GM18868 (cell line): ENCODE results near the gene UBAC1.
"Not testable (repeated sequence)": the region's sequence is repeated elsewhere in the genome, so short reads cannot be mapped to it uniquely, and the experiment has no call there.

Source experiments
- ATAC-seq: cut with Tn5 transposase; IDR thresholded peaks from one replicate; pipeline ENCODE4 v1.9.1; 2021; ENCODE audit warnings: mild to moderate bottlenecking, moderate library complexity; ENCODE audit not compliant: unreplicated experiment

The UBAC1 gene

GRCh38 chr9:135905380-135906258, 55.6 kb downstream of the UBAC1 start:
- no peak for ATAC-seq

GRCh38 chr9:135903786-135904520, 57.2 kb downstream of the UBAC1 start:
- ATAC-seq: no peak

DNA sequence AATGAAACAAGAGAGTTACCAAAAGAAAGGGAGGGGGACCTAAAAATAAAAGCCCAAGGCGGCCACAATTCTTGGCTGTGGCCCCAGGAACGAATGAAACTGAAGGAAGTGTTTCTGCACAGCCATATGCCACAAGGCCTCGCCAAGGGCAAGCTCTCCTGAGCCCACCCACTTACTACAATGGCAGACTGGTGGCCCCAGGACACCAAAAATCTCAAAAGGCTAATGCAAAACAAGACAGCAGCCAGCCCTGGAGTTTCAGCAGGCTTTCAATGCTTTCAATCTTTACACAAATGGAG, 57.9 kb downstream of the UBAC1 start:
- no peak for ATAC-seq

- no peak for ATAC-seq
These were observed 58.4 kb downstream of the UBAC1 start for GRCh38 chr9:135902655-135903357.

GRCh38 chr9:135901826-135902225, 59.3 kb downstream of the UBAC1 start:
- ATAC-seq: no peak

DNA sequence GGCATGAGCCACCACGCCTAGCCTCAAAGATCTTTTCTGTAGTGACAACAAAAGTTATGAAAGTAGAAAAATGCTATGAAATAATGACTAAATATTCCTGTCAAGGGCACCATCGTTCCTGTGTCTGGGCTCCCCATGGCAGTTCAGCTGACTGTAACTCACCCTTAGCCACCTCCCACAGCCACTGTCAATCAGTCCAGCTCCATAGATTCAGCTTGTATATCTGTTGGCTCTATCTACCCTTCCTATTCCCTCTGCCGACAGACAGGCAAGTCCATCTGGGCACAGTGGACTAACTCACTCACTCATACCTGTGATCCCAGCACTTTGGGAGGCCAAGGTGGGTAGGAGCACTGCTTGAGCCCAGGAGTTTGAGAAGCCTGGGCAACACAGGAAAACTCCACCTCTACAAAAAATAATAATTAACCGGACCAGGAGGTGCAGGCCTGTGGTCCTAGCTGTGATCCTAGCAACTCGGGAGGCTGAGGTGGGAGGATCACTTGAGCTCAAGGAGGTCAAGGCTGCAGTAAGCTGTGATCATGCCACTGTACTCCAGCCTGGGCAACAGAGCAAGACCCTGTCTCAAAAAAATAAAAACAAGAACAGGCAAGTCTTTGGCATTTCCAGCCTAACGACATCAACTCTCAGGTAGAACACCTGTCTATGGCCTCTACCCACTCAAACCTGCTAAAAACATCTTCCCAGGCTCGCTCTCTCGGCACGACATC, 60.0 kb downstream of the UBAC1 start:
- ATAC-seq: no peak

DNA sequence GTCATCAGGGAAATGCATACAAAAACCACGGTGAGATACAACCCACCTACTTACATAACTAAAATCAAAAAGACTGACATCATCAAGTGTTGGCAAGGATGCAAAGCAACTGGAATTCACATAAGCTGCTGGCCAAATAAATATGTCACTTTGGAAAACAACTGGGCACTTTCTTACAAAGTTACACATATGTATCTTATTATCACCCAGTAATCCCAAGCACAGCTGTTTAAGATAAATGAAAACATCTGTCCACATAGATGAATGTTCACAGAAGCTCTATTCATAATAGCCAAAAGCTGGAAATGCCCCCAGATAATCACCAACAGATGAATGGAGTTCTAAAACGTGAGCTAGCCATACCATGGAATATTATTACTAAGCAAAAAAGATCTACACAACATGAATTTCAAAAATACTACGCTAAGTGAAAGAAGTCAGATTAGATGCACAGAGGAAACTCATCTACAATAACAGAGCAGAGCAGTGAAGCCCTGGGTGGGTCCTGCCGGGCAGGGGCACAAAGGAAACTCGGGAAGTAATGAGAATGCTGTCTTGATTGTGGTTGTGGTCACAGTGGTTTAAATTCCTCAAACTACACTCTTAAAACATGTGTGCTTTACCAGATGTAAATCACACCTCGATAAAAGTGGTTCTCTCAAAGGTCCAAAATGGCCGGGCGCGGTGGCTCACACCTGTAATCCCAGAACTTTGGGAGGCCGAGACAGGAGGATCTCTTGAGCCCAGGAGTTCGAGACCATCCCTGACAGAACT, 62.4 kb downstream of the UBAC1 start:
- ATAC-seq: no peak

- ATAC-seq: no peak
These were observed 64.5 kb downstream of the UBAC1 start for GRCh38 chr9:135896626-135897025.

DNA sequence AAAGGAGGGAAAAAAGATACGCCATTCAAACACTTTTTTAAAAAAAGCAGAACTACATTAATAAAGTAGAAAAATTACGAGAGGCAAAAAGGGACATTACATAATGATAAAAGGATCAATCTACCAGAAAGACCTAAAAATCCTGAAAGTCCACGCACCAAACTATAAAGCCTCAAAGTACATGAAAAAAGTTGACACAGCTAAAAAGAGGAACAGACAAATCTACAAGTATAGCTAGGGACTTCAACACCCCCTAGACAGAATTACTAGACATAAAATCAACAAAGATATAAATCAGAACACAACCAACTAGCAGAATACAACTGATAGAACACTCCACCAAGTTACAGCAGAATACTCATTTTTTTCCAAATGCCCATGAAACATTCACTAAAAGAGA, 65.0 kb downstream of the UBAC1 start:
- ATAC-seq: no peak

GRCh38 chr9:135895202-135895848, 65.8 kb downstream of the UBAC1 start:
- no peak for ATAC-seq

GRCh38 chr9:135893104-135893503, 68.1 kb downstream of the UBAC1 start:
- no peak for ATAC-seq

DNA sequence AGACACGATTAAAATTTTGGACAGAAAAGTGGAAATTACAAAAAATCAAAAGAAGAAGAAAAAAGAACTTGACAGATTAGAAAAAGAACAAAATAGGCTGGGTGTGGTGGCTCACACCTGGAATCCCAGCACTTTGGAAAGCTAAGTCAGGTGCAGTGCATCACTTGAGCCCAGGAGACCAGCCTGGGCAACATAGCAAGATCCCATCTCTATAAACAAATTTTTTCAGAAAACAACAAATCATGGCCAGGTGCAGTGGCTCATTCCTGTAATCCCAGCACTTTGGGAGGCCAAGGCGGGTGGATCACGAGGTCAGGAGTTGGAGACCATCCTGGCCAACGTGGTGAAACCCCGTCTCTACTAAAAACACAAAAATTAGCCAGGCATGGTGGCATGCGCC, 68.8 kb downstream of the UBAC1 start:
- ATAC-seq: not testable (repeated sequence)

DNA sequence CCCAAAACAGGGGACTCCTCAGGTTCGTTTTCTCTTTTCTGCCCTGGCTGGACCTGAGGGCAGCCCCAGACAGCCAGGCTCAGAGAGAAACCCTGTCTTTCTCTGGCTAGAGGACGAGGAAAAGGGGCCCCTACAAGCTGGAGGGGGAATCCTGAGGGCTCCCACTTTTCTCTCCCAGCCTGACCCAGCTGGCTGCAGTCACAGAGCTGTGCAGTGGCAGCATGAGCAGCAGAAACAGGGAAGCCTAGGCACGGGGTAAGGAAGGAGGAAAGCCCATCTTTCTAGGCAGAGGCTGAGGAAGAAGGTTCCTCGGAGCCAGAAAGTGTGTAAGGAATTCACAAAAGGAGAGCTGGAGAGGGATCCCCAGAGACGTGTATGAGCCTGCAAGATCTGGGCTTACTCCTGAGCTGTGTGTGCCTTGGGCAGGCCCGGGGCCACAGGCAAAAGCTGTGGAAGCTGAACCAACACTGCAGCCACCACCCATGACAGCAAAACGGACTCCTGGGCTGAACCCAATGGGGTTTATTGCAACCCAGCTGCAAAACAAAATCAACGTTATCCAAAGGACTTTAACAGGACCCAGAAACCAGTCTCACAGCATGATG, 70.0 kb downstream of the UBAC1 start:
- no peak for ATAC-seq

- no peak for ATAC-seq
These were observed 70.8 kb downstream of the UBAC1 start for GRCh38 chr9:135890190-135891026.

- no peak for ATAC-seq
These were observed 71.5 kb downstream of the UBAC1 start for GRCh38 chr9:135889564-135890189.

DNA sequence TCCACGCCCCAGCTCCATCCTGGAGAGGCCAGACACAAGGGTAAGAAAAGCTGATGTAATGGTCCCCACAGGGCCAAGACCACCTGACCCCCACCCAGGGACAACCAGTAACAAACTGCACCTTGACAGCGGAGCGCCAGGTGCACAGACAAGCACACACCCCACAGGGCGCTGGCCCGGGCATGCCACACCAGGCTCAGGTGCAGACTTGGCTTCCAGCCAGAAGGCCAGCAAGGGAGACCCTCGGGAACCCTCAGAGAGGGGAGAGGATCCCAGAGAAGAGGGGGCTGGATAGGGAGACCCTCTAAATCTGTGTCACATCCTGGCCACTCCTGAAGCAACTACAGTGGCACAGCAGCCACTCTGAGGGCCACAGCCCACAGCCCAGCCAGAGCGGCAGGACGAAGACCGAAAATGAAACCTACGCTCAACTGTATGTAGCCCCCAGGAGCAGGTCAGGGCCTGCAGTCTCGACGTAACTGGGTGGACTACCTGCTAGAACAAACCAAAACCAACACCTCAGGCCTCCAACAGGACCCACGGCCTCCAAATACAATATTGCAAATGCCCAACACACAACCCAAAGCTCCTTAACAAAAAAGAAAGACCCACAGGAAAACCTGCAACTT, 72.3 kb downstream of the UBAC1 start:
- ATAC-seq: no peak

DNA sequence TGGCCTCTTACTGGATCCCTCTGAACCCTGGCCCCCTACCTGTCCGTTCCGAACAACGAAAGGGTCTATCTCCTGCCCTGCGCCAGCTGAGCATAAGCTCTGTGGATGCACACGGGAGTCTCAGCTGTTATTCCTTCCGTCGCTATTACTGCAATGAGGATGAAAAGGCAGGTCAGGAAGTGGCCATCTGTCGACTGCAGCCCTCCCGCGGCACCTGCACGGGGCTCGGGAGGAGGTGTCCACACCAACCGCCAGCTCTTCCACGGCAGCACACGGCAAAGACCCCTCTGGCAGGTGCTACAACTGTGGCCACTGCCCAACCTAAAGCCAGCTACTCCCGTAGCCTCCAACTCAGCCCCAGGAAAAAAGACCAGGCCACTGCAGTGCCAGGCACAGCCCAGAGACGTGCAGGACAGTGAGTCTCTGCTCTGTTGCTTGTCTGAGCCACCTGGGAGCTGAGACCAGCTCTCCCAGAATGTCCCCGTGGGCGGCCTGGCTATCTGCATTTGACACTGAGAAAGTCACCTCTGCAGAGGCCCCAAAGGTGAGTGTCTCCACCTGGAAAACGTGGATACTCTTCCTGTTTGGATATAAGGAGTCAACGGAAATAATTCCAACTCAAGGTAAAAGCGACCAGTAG, 72.9 kb downstream of the UBAC1 start:
- ATAC-seq: no peak
